Adrenal gland (tissue), 5 donors: ENCODE results near the gene SLC27A5.

Experiments
- CTCF ChIP-seq, 6 experiments: fragments of 450-650 bp in 4 of 6; fragments of 200-600 bp in 2 of 6; sonication (generic) in 1 of 6; IDR thresholded peaks; 1 replicate in 5 of 6; 2 replicates in 1 of 6; pipeline versions ENCODE4 v1.5.1 to v1.8.0; 2016 to 2021; ENCODE audit warnings: antibody characterized with exemption in 6 of 6, mild to moderate bottlenecking in 2 of 6, moderate library complexity in 1 of 6
- POLR2A ChIP-seq, 2 donors: fragments of 450-650 bp; IDR thresholded peaks; one replicate each; pipeline ENCODE4 v1.6.1; 2017; ENCODE audit warnings: antibody characterized with exemption in 2 of 2, mild to moderate bottlenecking in 2 of 2, moderate library complexity in 1 of 2
- donor health status: DM: no; HTN: no; CAD: no.

DNA sequence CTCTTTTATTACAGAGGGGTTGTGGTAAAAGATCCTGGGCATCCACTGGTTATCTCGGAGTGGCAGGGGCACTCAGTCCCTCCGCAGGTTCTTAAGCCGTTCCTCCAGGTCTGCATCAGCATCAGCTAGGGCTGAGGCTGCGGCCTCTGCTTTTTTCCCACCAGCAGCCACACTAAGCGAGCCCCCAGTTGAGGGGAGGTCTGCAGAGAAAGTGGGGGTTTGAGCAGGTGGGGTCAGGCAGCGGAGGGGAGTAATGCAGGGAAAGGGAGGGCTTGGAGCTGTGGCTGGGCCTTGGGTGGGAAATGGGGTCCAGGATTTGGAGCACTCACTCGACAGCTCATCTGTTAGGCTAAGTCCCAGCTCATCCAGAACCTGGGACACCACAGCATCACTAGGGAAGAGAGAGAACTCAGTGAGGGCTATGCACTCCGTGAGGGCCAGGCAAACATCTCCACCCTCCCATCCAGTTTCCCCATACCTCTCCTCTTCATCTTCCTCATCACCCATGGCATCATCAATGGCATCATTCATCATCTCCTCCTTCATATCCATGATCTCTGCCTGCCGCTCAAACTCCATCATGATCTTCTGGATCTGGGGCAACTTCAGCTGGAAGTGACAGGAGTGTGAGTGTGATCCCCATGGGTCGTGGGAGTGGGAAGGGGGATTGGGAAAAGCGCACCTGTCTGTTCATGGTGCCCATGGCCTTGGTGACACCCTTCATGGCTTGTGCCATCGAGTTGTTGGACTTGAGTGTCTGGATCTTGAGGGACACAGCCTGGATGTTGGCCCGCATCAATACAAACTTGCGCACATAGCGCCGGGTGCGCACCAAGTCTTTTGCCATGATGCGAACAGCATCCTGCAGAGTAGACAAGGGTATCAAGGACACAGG lies 40.0 kb upstream of the SLC27A5 start:
- no peak for TF ChIP-seq CTCF (IDR thresholded peaks at IDR 0.05)
- no peak for TF ChIP-seq POLR2A (IDR thresholded peaks at IDR 0.05)
